OCI-LY7 (cell line): Measurements from ENCODE around the gene C2CD4C.

Experiments used
- CTCF ChIP-seq: fragments of 200-600 bp; sonication (generic); conservative IDR thresholded peaks from 2 replicates; pipeline ENCODE4 v1.5.1; 2014; ENCODE audit warnings: mild to moderate bottlenecking, antibody characterized with exemption, low read length, moderate library complexity, mixed read lengths
- EZH2phosphoT487 ChIP-seq: fragments of 200-600 bp; sonication (generic); IDR thresholded peaks from 2 replicates; pipeline ENCODE4 v1.6.1; 2018; ENCODE audit warnings: low read depth, borderline replicate concordance, mild to moderate bottlenecking, mixed run types, antibody characterized with exemption, low read length, moderate library complexity, mixed read lengths

- TF ChIP-seq CTCF = no peak
- no peak for TF ChIP-seq EZH2phosphoT487
Observed at GRCh38 chr19:428149-428548, 19.2 kb upstream of the C2CD4C start.
